22Rv1 (cell line): Measurements from ENCODE around the gene CHI3L2.

Source experiments
- H3K27ac ChIP-seq: fragments of 450-650 bp; 2 replicates; pipeline ENCODE4 v1.5.1; 2017
- ZFX ChIP-seq: fragments of 450-650 bp; IDR thresholded peaks from 2 replicates; pipeline ENCODE4 v1.6.1; 2017; ENCODE audit warnings: antibody characterized with exemption, borderline replicate concordance
- TF ChIP-seq, protein P1 (sequence below): fragments of 450-650 bp; IDR thresholded peaks from 2 replicates; pipeline ENCODE4 v1.5.1; 2017; ENCODE audit warnings: mild to moderate bottlenecking

Gene CHI3L2

DNA sequence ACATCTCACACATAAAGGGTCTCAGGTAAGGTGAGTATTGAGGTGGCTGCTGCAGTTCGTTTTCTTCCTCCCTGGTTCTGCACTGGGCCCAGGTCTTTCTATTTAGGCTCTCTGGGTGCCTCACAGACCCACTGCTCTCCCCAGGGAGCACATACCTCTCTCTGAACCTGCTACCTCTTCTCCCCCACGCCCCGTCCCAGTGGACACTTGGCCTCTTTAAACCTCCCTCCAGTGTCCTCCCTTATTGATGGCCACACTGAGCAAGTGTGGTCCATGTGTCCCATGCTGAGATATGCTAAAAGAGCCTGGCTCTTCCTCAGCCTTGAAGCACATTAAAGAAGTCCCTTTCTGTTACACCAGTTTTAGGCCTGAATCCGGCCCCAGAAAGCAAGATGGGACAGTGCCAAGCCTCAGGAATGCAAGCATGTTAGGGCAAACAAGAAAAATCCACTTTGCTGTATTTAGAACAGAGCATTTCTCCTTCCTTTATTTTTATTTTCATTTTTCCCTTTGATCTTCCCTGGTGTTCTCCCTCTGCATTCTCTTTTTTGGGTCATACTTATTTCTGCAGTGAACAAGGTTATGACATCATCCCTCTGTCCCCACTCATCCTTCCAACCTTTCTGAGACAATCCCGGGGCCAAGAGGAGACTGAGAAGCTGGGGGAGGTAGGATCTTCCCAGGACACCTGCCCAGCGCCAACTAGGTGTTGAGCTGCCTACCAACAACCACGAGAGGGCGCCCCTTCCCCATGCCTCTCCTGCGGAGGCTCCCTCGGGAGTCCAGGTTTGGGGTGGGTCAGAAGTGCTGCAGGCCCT is 5.0 kb upstream of the CHI3L2 start:
- TF ChIP-seq, protein P1, sequence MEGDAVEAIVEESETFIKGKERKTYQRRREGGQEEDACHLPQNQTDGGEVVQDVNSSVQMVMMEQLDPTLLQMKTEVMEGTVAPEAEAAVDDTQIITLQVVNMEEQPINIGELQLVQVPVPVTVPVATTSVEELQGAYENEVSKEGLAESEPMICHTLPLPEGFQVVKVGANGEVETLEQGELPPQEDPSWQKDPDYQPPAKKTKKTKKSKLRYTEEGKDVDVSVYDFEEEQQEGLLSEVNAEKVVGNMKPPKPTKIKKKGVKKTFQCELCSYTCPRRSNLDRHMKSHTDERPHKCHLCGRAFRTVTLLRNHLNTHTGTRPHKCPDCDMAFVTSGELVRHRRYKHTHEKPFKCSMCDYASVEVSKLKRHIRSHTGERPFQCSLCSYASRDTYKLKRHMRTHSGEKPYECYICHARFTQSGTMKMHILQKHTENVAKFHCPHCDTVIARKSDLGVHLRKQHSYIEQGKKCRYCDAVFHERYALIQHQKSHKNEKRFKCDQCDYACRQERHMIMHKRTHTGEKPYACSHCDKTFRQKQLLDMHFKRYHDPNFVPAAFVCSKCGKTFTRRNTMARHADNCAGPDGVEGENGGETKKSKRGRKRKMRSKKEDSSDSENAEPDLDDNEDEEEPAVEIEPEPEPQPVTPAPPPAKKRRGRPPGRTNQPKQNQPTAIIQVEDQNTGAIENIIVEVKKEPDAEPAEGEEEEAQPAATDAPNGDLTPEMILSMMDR = peak; percentile 95
- no peak for TF ChIP-seq ZFX
- H3K27ac ChIP-seq = no peak overlapping the region

DNA sequence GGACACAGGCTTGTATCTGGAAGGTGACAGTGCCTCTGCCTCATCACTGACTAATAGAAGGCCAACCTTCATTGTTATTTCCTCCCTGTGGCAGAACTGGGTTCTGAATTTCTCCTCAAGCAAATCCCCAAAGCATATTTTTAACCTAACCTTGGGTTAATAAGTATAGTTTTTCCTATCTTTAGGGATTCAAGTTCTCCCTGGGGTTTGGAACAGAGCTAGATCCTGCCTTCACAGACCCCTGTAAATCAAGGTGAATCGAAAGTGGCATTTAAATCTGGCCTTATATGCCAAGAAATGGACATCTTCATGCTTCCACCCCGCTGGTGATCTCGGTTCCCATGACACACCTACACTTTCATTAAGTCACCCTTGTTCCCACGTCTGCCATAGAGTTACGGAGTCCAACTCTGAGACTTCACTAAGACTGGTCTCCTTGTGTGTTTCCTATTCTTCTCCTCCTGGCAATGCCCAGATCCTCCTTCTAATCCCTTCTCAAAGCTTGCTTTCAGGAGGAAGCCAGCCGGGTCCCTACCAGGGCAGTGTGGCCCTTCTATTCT is 4.3 kb upstream of the CHI3L2 start:
- TF ChIP-seq ZFX = no peak
- TF ChIP-seq, protein P1 = peak; percentile 38
- no peak overlapping the region for H3K27ac ChIP-seq

DNA sequence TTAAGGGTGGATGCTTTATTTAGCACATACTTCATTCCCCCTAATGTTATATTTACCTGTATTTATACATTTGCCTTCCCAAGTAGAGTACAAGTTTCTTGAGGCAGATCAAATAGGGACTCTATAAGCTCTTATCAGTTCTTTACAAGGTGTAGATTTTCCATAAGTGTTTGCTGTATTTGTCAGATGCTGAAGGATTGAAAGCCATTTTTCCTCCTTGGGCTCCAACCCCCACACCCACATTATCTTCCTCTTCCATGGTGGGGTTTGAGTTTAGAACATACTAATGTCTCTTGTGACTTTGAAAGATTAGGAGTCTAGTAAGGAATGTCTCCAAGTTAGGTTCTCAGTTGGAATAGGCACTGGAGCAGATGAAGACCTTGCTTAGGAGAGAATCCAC is 2.4 kb upstream of the CHI3L2 start:
- H3K27ac ChIP-seq = no peak overlapping the region

DNA sequence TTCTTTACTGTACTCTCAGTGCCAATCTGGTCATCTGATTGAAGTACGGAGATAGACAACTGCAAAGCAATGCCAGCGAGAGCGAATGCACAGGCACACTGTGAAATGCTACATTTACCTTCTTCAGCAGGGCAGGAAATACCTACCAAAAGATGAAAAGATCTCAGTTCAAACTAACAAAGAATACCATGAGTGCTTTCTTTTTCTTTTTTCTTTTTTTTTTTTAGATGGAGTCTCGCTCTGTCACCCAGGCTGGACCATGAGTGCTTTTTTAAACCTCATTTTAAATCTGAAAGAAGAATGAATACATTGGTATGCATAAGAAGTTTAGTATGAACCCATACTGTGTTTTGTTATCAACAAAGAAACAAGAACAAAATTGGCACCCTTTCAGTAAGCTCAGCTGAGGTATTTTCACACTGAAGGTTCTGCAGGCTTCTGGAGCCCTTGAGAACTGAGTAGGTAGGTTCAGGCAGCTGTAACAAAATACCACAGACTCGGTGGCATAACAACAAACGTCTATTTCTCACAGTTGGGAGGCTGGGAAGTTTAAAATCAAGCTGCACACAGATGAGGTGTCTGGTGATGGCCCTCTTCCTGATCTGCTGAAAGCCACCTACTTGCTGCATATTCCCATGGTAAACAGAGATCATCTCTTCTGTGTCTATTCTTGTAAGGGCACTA is 1.7 kb upstream of the CHI3L2 start:
- H3K27ac ChIP-seq = no peak overlapping the region
- TF ChIP-seq, protein P1 = no peak
- TF ChIP-seq ZFX = no peak

More for the DNA sequence above, 2.4 kb upstream of the CHI3L2 start:
- TF ChIP-seq ZFX = no peak
- TF ChIP-seq, protein P1 = no peak

DNA sequence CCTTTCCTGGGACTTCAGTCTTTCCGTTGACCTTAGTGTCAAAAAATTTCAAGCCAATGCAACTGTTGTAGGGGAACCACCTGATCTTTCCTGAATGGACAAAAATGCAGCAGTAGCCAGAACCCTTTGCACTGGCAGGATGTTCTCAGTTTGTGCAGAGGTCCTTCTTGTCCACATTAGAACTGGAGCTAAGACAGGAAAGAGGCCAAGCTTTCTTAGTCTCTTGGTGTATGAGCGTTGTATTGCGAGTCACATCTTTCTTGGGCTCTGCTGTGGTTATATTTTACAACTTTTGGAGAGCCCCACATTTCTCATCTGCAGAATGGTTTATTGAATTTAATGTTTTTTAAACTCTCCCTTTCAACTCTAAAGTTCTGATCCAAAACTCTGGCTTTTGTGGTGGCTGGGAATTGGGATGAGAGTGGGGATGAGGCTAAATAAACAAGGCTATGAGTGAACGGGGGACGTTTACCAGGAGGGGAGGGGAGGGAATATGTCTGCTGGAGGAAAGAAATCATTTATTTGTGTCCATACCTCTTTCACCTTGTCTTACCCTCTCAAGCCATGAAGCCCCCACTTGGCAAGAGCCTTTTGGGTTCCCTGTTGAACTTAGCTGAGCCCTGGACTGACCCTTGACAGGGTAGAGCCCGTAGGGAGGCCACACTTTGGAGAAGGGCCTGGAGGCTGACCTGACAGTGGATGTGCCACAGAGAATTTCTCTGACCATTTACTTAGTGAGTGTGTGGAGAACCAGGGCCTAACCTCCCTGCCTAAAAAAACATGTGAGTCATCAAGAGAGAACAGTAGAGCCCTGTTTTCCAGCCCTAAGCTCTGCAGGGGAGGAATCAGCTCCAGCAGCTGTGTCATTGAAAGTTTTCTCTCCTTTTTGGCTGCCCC is 586 bp downstream of the CHI3L2 start:
- TF ChIP-seq, protein P1 = no peak
- no peak for TF ChIP-seq ZFX
- H3K27ac ChIP-seq = no peak overlapping the region

DNA sequence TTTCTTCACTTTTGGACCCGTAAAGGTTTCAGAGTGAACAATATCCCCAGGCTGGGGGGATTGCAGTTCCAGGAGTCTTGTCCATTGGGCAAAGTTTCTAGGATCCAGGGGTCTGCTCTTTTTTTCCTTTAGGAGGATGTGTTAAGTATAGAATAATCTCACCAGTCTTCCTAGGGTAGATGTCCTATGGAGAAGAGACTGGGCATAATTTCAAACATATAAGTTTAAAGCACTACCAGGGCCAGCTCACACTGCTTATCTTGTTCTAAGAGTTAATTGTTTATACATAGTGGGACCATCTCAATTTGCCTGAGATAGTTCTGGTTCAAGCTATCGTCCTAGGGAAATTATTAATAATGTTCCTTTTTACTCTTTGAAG is 1.2 kb downstream of the CHI3L2 start:
- H3K27ac ChIP-seq = no peak overlapping the region
- no peak for TF ChIP-seq ZFX
- TF ChIP-seq, protein P1 = no peak
